ENCODE results near the gene RNU1-2.
"Not testable (repeated sequence)": the region's sequence is repeated elsewhere in the genome, so short reads cannot be mapped to it uniquely, and the experiment has no call there.

The RNU1-2 gene

DNA sequence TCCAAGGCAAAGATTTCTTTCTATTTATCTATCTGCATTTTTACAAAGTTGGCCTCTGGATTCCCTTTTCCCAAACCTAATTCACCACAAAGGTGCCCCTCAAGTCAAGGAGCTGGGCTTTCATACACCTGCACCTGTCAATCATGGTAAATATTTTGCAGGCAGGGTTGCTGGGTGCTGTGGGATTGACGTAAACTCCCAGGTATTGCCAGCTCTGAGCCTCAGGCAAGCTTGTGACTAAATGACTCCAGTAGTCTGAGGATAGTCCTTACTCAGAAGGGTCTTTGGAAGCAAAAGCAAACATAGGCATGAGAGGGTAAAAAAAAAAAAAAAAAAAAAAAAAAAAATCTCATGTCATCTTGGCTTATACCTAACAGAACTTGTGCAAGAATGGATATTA is 14.0 kb upstream of the RNU1-2 start:
- not testable (repeated sequence) for H3F3A ChIP-seq (ENCODE audit: control insufficient read depth, insufficient read depth); H3K4me1 ChIP-seq (ENCODE audit: control insufficient read depth, low read length); H3K4me2 ChIP-seq (ENCODE audit: low read length); H3K79me2 ChIP-seq (ENCODE audit: control insufficient read depth, low read length); H4K20me1 ChIP-seq (ENCODE audit: control insufficient read depth, insufficient read depth, low read depth, low read length); H3K9me3 ChIP-seq (ENCODE audit: control insufficient read depth, insufficient read depth, low read length); H3K36me3 ChIP-seq (ENCODE audit: control insufficient read depth, low read length); H3K9me2 ChIP-seq (replicated peaks; ENCODE audit: control insufficient read depth, low read length); H3K27ac ChIP-seq (ENCODE audit: low read depth, low read length); H3K4me3 ChIP-seq (ENCODE audit: low read length)
- peaks cover 26% of the 10 kb centered on the region for H3K27me3 ChIP-seq (ENCODE audit: control insufficient read depth, low read length)

DNA sequence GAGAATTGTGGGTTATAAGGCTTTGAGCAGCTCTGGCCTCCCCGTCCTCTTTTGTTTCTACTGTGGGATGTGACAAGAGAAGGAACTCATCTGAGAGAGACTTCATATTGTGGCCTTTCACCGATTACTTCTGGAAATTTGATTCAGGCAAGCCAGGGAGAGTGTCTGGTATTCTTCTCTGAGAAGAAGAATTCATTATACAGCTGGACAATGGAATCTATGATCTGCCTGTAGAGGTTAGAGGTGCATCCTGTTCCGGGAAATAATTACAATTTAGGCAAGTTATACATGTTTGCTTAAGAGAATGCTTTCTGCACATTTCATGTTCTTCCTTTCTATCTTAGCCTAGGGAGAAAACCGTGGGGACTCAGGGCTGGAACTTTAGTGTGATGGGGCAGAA is 12.8 kb upstream of the RNU1-2 start:
- Histone ChIP-seq H3K79me2 (ENCODE audit: control insufficient read depth, low read length) (no peaks in the 10 kb centered on the region), H3K36me3 (ENCODE audit: control insufficient read depth, low read length) (no peaks in the 10 kb centered on the region), H3K4me2 (ENCODE audit: low read length) (no peak overlapping the region), H3K4me3 (ENCODE audit: low read length) (no peak overlapping the region), H3K9me3 (ENCODE audit: control insufficient read depth, insufficient read depth, low read length) (no peaks in the 10 kb centered on the region), H3K27me3 (ENCODE audit: control insufficient read depth, low read length) (peaks cover 26% of the 10 kb centered on the region), H3K27ac (ENCODE audit: low read depth, low read length) (no peak overlapping the region), H4K20me1 (ENCODE audit: control insufficient read depth, insufficient read depth, low read depth, low read length) (no peaks in the 10 kb centered on the region), H3K4me1 (ENCODE audit: control insufficient read depth, low read length) (no peaks in the 10 kb centered on the region), H3K9me2 (replicated peaks; ENCODE audit: control insufficient read depth, low read length) (no peaks in the 10 kb centered on the region), H3F3A (ENCODE audit: control insufficient read depth, insufficient read depth) (peaks cover 2% of the 10 kb centered on the region; the same call in 1 of the 2 replicates)
- TF ChIP-seq EZH2phosphoT487 (IDR thresholded peaks at IDR 0.05; ENCODE audit: borderline replicate concordance, low read length): no peak
- TF ChIP-seq, protein P1, sequence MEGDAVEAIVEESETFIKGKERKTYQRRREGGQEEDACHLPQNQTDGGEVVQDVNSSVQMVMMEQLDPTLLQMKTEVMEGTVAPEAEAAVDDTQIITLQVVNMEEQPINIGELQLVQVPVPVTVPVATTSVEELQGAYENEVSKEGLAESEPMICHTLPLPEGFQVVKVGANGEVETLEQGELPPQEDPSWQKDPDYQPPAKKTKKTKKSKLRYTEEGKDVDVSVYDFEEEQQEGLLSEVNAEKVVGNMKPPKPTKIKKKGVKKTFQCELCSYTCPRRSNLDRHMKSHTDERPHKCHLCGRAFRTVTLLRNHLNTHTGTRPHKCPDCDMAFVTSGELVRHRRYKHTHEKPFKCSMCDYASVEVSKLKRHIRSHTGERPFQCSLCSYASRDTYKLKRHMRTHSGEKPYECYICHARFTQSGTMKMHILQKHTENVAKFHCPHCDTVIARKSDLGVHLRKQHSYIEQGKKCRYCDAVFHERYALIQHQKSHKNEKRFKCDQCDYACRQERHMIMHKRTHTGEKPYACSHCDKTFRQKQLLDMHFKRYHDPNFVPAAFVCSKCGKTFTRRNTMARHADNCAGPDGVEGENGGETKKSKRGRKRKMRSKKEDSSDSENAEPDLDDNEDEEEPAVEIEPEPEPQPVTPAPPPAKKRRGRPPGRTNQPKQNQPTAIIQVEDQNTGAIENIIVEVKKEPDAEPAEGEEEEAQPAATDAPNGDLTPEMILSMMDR (IDR thresholded peaks at IDR 0.05; ENCODE audit: low read depth, low read length, poor library complexity, severe bottlenecking): no peak

DNA sequence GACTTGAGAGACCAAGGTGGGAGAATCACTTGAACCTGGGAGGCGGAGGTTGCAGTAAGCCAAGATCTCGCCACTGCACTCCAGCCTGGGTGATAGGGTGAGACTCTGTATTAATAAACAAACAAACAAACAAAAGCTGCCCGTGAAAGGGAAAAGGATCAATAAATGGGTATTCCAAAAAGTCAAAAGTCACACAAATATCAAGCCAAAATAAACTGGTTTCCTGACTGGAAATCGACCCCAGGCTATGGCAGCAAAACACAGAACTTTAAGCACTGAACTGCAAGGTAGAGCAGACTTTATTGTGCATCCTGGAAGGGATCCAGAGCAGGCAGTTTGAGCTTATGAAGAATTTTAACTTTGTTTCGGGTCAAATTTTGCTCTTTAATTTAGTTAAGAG is 11.3 kb upstream of the RNU1-2 start:
- H3K79me2 ChIP-seq (ENCODE audit: control insufficient read depth, low read length); H3K4me1 ChIP-seq (ENCODE audit: control insufficient read depth, low read length); H3K9me3 ChIP-seq (ENCODE audit: control insufficient read depth, insufficient read depth, low read length); H3F3A ChIP-seq (ENCODE audit: control insufficient read depth, insufficient read depth); H3K27ac ChIP-seq (ENCODE audit: low read depth, low read length); H3K4me2 ChIP-seq (ENCODE audit: low read length); H3K4me3 ChIP-seq (ENCODE audit: low read length); H3K9me2 ChIP-seq (replicated peaks; ENCODE audit: control insufficient read depth, low read length); H4K20me1 ChIP-seq (ENCODE audit: control insufficient read depth, insufficient read depth, low read depth, low read length); H3K36me3 ChIP-seq (ENCODE audit: control insufficient read depth, low read length): not testable (repeated sequence)
- H3K27me3 ChIP-seq (ENCODE audit: control insufficient read depth, low read length): peaks cover 26% of the 10 kb centered on the region

DNA sequence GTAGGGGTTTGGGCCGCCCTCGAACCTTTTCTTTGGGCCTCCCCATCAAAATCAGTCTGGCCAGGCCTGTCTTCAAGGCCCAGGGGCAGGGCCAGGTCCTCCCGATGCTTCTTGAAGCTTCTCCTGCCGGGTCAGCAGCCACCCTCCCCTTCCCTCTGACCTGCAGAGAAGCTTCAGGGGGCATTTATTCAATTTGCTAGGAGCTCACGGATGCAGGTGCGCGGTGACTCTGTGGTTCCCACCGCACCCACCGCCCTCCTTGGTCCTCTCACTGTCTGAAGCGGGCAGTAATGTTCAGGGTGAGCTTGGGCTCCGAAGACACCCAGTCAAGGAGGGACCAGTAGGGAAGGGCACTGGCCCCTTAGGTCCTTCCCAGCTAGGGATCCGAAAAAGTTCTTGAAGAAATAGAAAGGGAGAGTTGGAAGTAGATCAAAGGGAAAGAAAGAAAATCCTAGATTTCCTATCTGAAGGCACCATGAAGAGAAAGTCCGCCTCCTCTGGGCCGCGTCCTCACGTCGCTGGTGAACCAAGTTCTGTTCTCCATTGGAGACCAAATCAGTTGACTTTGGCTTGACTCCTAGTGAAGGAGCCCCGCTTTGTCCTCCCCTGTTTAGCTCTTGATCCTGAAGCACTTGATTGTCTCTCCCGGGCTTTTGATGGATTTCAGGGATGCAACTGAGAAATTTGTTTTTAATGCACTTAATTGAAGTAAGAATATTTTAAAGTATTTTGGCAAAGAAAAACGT is 8.7 kb upstream of the RNU1-2 start:
- no peak for TF ChIP-seq EZH2phosphoT487 (IDR thresholded peaks at IDR 0.05; ENCODE audit: borderline replicate concordance, low read length)
- TF ChIP-seq, protein P1 (IDR thresholded peaks at IDR 0.05; ENCODE audit: low read depth, low read length, poor library complexity, severe bottlenecking): no peak
- Histone ChIP-seq H3K4me1 (ENCODE audit: control insufficient read depth, low read length) (peaks cover 15% of the 10 kb centered on the region), H3K4me3 (ENCODE audit: low read length) (no peak overlapping the region), H3K36me3 (ENCODE audit: control insufficient read depth, low read length) (no peaks in the 10 kb centered on the region), H3K27ac (ENCODE audit: low read depth, low read length) (no peak overlapping the region), H3F3A (ENCODE audit: control insufficient read depth, insufficient read depth) (peaks cover 4% of the 10 kb centered on the region; the same call in 1 of the 2 replicates), H4K20me1 (ENCODE audit: control insufficient read depth, insufficient read depth, low read depth, low read length) (no peaks in the 10 kb centered on the region), H3K9me2 (replicated peaks; ENCODE audit: control insufficient read depth, low read length) (no peaks in the 10 kb centered on the region), H3K27me3 (ENCODE audit: control insufficient read depth, low read length) (peaks cover 24% of the 10 kb centered on the region), H3K4me2 (ENCODE audit: low read length) (no peak overlapping the region), H3K9me3 (ENCODE audit: control insufficient read depth, insufficient read depth, low read length) (no peaks in the 10 kb centered on the region), H3K79me2 (ENCODE audit: control insufficient read depth, low read length) (no peaks in the 10 kb centered on the region)

All from DOHH2 (cell line).